Measurements from ENCODE around the gene SLC9A3.

Gene SLC9A3

GRCh38 chr5:545641-546375, 21.6 kb upstream of the SLC9A3 start:
- Histone ChIP-seq H3K36me3 (replicated peaks; ENCODE audit: low read depth, low read length) (no peaks in the 10 kb centered on the region), H3K4me1 (ENCODE audit: low read length) (peaks cover 26% of the 10 kb centered on the region), H3K79me2 (ENCODE audit: low read length) (no peaks in the 10 kb centered on the region), H3K4me2 (ENCODE audit: low read length) (no peak overlapping the region), H2AFZ (ENCODE audit: low read depth, low read length) (no peak overlapping the region), H3K9ac (ENCODE audit: low read length) (no peak overlapping the region), H4K20me1 (ENCODE audit: insufficient read depth, low read length) (no peaks in the 10 kb centered on the region), H3K9me3 (ENCODE audit: insufficient read depth, low read length) (no peaks in the 10 kb centered on the region), H3K27ac (ENCODE audit: low read length) (no peak overlapping the region), H3K27me3 (ENCODE audit: low read depth, low read length) (peaks cover 12% of the 10 kb centered on the region), H3K4me3 (ENCODE audit: low read length) (no peak overlapping the region)
- TF ChIP-seq CTCF (IDR thresholded peaks at IDR 0.05; ENCODE audit: low read depth, low read length) (no peak), EZH2phosphoT487 (IDR thresholded peaks at IDR 0.05; ENCODE audit: low read depth) (no peak)

GRCh38 chr5:544675-545355, 20.6 kb upstream of the SLC9A3 start:
- Histone ChIP-seq H3K9ac (ENCODE audit: low read length) (peak overlapping the region; percentile 41; the same call in 1 of the 2 replicates), H3K4me2 (ENCODE audit: low read length) (peak overlapping the region; percentile 93)

DNA sequence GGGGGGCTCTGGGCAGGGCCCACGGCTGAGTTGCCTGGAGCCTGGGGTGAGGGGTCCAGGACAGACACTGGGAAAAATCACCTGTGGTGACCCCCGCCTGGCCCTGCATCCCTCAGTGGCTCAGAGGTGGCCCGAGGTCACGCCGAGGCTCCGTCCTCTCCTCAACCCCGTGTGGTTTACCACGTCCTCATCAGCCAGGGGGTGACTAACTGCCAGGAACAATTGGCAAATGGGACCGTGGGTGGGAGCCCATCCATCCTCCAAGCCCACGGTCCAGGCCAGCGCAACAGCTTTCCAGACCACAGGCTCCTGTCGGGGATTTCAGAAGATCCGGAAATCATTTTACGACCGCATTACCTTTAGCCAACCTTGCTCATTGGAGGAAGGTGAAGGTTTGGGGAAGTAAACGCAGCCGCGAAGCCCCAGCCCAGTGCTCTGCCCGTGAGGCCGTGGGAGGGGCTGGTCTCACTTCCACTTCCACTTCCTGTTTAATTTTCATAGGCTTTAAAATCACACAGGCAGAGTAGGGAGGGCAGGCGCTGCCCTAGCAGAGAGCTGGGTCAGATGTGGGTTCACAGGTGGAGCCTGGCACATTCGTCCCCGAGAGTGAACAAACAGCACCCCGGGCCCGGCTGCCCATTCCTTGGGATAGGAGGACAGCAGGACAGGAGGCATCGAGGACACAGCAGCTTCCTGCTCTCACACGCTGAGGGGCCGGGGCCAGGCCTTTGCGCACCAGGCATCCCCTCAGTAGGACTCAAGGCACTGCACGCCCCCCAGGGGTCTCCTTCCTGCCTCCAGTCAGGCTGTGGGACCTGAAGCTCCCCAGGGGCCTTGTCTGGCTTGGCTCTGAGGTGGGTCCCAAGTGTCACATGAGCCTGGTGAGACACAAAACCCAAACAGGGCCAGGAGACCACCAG, 19.8 kb upstream of the SLC9A3 start:
- H2AFZ ChIP-seq (ENCODE audit: low read depth, low read length), result 0 out of 2 replicates have a peak overlapping the region, but pooled peaks have one; percentile 11
- H3K4me2 ChIP-seq (ENCODE audit: low read length), result peak overlapping the region; percentile 93

More at GRCh38 chr5:544675-545355, 20.6 kb upstream of the SLC9A3 start:
- Histone ChIP-seq H3K9me3 (ENCODE audit: insufficient read depth, low read length) (no peaks in the 10 kb centered on the region), H3K4me3 (ENCODE audit: low read length) (peak overlapping the region; percentile 68), H3K4me1 (ENCODE audit: low read length) (peaks cover 26% of the 10 kb centered on the region), H2AFZ (ENCODE audit: low read depth, low read length) (no peak overlapping the region), H3K36me3 (replicated peaks; ENCODE audit: low read depth, low read length) (no peaks in the 10 kb centered on the region), H3K27me3 (ENCODE audit: low read depth, low read length) (peaks cover 5% of the 10 kb centered on the region; the same call in 1 of the 2 replicates), H4K20me1 (ENCODE audit: insufficient read depth, low read length) (no peaks in the 10 kb centered on the region), H3K79me2 (ENCODE audit: low read length) (no peaks in the 10 kb centered on the region), H3K27ac (ENCODE audit: low read length) (peak overlapping the region; percentile 35)
- no peak for TF ChIP-seq EZH2phosphoT487 (IDR thresholded peaks at IDR 0.05; ENCODE audit: low read depth)
- TF ChIP-seq CTCF (IDR thresholded peaks at IDR 0.05; ENCODE audit: low read depth, low read length), result no peak

More for the DNA sequence above, 19.8 kb upstream of the SLC9A3 start:
- Histone ChIP-seq H3K9me3 (ENCODE audit: insufficient read depth, low read length) (no peaks in the 10 kb centered on the region), H3K4me1 (ENCODE audit: low read length) (peaks cover 26% of the 10 kb centered on the region), H3K27me3 (ENCODE audit: low read depth, low read length) (peaks cover 4% of the 10 kb centered on the region; the same call in 1 of the 2 replicates), H3K36me3 (replicated peaks; ENCODE audit: low read depth, low read length) (no peaks in the 10 kb centered on the region), H3K9ac (ENCODE audit: low read length) (peak overlapping the region; percentile 49; the same call in 1 of the 2 replicates), H4K20me1 (ENCODE audit: insufficient read depth, low read length) (no peaks in the 10 kb centered on the region), H3K79me2 (ENCODE audit: low read length) (no peaks in the 10 kb centered on the region), H3K4me3 (ENCODE audit: low read length) (peak overlapping the region; percentile 68), H3K27ac (ENCODE audit: low read length) (peak overlapping the region; percentile 72)
- TF ChIP-seq EZH2phosphoT487 (IDR thresholded peaks at IDR 0.05; ENCODE audit: low read depth) (peak; percentile 75; the same call in 1 of the 2 replicates), CTCF (IDR thresholded peaks at IDR 0.05; ENCODE audit: low read depth, low read length) (no peak)
